ENCODE measurements around the gene SH3D19. TPM values are rescaled to one million over a fixed set of nuclear protein-coding genes. Genes with fewer than 3 reads are reported as not detected.
"Not testable (repeated sequence)": the region's sequence is repeated elsewhere in the genome, so short reads cannot be mapped to it uniquely, and the experiment has no call there.

Gene SH3D19
- total RNA-seq, 1 donor from 2014 or later = 108 TPM

DNA sequence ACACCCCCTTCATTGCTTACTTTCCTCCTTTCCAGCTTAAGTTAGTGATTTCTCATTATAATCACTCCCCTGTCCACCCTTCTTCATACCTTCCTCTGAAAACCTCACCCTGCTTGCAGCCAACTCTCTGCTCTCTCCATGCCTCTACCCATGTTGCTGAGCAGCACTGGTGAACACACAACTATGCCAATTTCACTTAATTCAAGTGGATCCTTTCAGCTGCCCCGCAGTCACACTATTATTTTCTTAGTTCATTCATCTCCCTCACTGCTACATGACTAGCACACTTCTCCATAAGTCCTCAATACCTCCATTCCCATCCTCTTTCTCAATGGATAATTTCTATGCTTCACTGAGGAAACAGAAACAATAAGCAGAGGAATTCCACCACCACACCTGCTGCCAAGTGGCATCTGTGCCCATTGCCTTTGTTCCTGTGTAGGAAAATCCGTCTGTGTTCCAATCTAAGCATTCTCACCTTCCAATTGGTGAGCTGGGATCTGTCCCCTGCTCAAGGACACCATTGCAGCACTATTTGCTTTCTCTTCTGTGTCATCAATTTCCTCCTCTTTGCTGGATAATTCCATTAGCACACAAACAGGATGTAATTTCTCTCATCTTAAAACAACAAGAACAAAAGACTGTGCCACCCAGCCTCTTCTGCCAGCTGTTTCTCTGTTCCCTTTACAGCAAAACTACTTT, 73.7 kb downstream of the SH3D19 start:
- ATAC-seq (peak; percentile 13), DNase-seq (ENCODE audit: missing footprints) (no peak)
- intact Hi-C loops (cut with DNase I) = no loop called here

DNA sequence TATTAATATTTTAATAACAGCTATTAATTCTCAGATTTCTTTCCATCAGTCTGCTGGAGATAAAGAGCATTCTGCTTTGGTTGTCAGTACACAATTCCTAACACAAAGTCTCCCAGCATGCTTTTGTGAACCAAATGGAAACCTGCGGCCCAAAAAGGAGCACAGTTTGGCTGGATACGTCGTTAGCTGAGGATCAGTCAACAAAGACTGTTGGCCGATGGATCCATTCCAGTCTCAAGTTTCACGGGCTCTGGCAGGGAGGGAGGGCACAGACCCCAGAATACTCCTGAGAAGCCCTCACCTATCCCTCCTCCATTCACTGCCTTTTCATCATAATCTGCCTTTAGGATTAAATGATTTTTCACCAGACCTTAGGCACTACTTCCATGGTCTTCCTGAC, 74.7 kb downstream of the SH3D19 start:
- intact Hi-C loops (cut with DNase I) = no loop called here
- ATAC-seq (no peak), DNase-seq (ENCODE audit: missing footprints) (no peak)

DNA sequence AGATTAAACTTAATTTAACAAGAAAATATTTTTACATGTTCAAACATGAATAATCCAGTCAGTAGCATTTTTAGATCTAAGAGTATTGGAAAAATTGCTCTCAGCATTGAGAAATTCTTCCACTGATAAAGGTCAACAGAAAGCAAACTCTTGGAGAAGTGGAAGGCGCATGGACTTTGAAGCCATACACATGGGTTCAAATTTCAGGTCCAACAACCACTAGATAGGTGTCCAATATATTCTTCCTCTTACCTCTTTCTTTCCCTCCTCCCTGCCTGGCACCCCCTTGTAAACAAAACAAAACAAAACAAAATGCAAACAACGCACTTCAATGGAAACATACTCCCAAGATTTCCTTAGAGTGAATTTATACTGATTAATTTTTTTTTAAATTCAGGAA, 76.9 kb downstream of the SH3D19 start:
- ATAC-seq = no peak
- no peak for DNase-seq (ENCODE audit: missing footprints)
- intact Hi-C loops (cut with DNase I) = no loop called here

DNA sequence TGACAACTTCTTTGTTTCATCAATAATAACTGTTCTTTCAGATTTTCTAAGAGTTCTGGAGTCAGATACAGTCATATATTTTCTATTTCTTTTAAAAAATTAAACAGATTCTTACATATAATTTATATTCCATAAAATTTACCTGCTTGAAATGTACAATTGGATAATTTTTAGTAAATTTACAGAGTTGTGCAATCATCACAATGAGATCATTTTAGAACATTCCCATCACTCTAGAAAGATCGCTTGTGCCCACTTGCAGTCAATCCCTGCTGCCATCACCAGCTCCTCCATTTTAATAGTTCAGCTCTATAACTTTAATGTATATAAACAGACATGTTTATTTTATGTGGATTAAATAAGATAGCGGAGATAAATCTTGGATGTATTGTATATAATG, 78.0 kb downstream of the SH3D19 start:
- intact Hi-C loops (cut with DNase I) = no loop called here
- no peak for ATAC-seq
- no peak for DNase-seq (ENCODE audit: missing footprints)

DNA sequence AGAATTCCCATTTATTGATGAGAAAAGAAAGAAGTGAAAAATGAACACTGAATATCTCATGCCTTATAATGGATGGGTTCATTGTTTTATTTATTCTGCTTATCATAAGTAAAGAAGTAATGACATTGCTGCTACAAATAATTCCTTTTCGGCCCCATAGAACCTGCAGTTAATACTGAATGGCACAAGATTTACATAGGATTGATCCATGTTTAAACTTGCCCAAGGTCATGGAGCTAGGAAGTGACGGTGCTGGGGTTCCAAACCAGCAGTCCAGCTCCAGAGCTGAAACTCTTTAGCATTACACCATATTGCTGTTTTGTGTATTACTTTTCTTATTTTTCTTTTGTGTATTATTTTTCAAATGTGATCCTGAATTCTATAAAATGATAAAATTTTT, 78.7 kb downstream of the SH3D19 start:
- no peak for ATAC-seq
- DNase-seq (ENCODE audit: missing footprints) = no peak
- intact Hi-C loops (cut with DNase I) = no loop called here

DNA sequence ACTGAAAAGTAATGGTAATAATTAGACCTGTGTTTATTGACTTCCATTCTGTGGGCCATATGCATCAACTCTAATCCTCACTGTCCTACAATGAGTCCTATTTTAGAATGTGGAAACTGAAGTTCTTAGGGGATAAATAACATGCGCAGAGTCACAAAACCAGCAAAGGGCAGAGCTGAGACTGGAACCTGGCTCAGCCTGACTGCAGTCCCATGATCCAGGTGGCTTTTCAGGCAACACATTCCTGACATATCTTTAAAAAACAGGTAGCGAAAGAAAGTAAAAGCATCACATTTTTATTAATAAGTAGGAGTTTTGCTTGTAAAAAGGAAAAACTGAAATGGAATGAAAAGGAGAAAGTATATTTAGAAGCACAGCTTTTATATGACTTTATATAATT, 83.1 kb downstream of the SH3D19 start:
- no peak for DNase-seq (ENCODE audit: missing footprints)
- ATAC-seq = no peak

DNA sequence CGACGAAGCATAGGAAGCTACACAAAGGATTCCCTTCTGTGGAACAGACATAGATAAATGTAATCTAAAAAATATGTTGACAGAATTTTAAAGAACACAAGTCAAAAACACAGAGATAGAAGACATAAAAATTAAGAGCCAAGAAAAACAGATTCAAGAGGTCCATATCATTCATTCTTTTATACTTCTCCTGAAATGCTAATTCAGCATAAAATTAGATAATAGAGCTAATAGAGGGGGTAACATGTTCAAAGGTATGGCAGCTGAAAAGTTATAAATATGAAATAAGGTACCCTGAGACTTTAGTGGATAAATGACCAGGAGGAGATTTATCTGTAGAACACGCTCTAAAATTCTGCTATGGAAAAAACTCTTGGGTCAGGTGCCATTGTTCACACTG, 85.8 kb downstream of the SH3D19 start:
- no peak for DNase-seq (ENCODE audit: missing footprints)
- intact Hi-C loops (cut with DNase I) = no loop called here
- ATAC-seq = no peak

More for the DNA sequence above, 83.1 kb downstream of the SH3D19 start:
- intact Hi-C loops (cut with DNase I) = no loop called here

DNA sequence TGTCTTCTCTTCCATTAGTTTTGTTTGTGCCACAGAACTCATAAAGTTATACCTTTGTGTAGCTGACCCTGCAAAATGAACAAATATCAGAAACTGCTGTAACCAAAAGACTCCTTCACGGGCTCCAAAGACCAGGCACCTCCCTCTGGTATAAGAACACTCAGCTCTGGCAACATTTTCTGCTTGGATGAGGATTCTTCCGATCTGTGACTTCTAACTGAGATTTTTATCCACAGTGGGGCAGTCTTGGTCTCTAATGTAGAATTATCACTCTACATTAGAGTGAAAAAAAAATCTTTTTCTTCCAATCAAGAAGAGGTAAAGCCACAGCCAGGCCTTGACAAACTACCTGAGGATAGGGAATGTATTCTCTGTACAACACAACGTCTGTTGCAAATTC, 86.9 kb downstream of the SH3D19 start:
- intact Hi-C loops (cut with DNase I) = no loop called here
- DNase-seq (ENCODE audit: missing footprints) (no peak), ATAC-seq (peak; percentile 54)

DNA sequence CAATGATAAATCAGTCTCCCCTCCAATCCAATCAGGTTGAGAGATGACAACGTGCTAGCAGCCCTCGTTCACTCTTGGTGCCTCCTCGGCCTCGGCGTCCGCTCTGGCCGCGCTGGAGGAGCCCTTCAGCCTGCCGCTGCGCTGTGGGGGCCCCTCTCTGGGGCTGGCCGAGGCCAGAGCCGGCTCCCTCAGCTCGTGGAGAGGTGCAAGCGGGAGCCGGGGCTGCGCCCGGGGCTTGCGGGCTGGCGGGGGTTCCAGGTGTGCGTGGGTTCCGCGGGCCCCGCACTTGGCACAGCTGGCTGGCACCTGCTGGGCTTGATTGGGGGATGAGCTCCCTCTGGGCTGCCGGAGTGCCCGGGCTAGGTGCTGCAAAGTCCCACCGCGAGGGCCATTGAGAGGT, 89.4 kb downstream of the SH3D19 start:
- no peak for ATAC-seq
- intact Hi-C loops (cut with DNase I) = no loop called here

DNA sequence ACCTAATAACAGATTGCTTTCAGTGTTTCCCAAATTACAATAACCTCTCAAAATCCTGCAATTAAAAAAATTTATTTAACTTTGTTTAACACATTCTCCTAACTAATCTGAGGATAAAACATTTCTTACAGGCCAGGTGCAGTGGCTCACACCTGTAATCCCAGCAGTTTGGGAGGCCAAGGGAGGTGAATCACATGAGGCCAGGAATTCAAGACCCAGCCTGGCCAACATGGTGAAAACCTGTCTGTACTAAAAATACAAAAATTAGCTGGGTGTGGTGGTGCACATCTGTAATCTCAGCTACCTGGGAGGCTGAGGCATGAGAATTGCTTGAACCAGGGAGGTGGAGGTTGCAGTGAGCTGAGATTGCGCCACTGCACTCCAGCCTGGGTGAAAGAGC, 90.0 kb downstream of the SH3D19 start:
- ATAC-seq; DNase-seq (ENCODE audit: missing footprints); intact Hi-C loops (cut with DNase I): not testable (repeated sequence)

More for the DNA sequence above, 89.4 kb downstream of the SH3D19 start:
- DNase-seq (ENCODE audit: missing footprints) = no peak

DNA sequence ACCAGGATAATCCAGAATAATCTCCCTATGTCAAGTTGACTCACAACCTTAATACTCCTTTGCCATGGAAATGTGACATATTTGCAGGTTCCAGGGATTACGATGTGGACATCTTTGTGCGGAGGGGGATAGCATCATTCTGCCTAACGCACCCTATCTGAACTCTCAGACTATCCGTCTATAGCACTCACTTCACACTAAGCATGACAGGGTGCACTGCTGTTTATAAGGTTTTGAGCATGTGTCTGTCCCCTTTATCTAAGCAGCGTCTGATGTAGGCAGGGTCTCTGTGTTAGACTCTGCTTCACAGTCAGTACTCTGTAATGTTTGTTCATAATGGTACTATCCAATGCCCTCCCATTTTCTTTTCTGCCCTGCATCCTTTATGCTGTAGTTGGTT, 91.8 kb downstream of the SH3D19 start:
- intact Hi-C loops (cut with DNase I) = no loop called here
- no peak for ATAC-seq
- DNase-seq (ENCODE audit: missing footprints) = no peak

DNA sequence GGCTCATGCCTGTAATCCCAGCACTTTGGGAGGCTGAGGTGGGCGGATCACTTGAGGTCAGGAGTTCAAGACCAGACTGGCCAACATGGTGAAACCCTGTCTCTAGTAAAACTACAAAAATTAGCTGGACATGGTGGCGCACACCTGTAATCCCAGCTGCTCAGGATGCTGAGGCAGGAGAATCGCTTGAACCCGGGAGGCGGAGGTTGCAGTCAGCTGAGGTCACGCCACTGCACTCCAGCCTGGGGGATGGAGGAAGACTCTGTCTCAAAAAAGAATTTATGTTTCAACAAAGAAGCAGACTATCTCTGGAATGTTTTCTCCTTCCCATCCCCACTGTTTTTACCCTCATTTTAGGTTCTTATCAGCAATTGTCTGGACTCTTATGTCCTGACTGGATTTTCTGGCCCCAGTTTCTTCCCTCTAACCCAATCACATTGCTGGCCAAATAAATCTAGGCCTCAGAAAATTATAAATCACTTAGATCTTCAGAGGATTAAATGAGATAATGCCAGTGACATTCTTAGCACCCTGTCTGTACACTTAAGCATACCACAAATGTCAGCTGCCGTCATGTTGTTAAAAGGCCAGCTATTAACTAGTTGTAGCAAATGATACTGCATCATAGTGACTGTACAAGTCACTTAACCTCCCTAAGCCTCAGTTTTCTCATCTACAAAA, 93.3 kb downstream of the SH3D19 start:
- intact Hi-C loops (cut with DNase I) = no loop called here
- no peak for DNase-seq (ENCODE audit: missing footprints)
- no peak for ATAC-seq

DNA sequence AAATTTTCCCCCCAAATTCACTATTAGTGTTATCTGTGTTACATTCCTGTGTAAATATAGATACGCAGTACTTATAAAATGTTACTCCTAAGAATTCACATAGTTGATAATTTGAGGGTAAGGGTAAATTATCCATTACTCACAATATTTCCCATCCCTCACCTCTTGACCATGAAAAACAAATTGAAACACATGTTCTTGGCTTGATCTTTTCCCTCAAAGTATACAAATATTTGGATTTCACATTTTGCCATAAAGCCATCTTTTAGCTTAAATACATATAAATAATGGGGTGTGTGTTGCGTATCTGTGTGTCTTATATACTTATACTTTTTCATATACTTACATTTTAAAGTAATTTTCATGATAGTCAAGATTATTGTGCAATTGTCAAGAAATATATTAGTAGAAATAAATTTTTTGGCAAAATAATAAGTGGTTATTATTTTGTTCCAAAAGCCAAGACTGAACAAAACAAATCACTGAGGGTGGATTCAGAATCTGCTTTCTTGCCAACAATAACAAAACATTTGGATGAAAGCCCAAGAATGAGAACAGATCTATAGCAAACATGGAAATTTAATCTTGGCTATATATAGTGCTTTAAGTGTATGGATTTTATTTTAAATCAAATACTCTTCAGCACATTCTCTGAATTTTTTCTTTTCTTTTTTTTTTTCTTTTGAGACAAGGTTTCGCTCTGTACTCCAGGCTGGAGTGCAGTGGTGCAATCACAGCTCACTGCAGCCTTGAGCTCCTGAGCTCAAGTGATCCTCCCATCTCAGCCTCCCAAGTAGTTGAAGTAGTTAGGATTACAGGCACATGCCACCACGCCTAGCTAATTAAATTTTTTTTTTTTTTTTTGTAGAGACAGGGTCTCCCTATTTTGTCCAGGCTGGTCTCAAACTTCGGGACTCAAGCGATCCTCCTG, 97.0 kb downstream of the SH3D19 start:
- intact Hi-C loops (cut with DNase I) = loop anchor here (5.0 kb wide), 1 partner anchor 61 kb away; no protein-coding TSS in a partner anchor
- DNase-seq (ENCODE audit: missing footprints) = no peak
- ATAC-seq = no peak

DNA sequence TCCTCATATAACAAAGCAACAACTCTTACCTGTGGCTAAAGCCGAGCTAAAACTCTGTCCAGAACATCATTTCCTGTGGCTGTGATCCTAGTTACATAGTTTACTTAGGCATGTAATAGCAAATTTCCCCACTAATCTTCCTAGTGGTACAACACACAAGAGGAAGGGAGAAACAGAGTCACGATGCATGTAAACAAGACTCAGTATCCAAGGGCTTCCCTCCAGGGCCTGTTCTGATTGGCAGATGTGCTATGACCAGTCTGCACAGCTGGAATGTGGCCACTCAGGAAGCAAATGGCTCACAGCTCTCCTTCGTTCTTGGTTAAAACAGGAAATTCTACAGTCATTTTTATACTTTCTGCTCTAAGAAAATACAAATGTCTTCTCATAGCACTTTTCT, 97.7 kb downstream of the SH3D19 start:
- intact Hi-C loops (cut with DNase I) = loop anchor here (5.0 kb wide), 1 partner anchor 60 kb away; no protein-coding TSS in a partner anchor
- peak; percentile 90 for ATAC-seq
- DNase-seq (ENCODE audit: missing footprints) = no peak

DNA sequence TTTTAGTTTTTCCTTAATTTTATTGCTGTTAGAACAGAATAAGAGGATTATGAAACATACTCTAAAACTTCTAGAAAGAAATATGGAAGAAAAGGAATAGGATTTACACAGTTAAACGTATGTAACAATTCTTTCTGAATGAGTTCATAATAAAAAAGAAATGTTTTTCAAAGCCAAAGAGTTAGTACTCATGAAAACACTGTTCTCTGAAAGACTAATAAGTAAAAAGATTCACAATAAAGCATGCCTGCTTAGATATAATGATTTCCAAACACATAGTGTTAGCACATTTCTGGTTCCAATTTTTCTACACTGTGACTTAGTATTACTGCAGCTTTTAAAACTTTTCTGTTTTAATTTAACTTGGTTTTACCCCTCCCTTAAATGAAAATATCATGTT, 98.2 kb downstream of the SH3D19 start:
- no peak for ATAC-seq
- intact Hi-C loops (cut with DNase I) = loop anchor here (5.0 kb wide), 1 partner anchor 60 kb away; no protein-coding TSS in a partner anchor
- DNase-seq (ENCODE audit: missing footprints) = no peak

DNA sequence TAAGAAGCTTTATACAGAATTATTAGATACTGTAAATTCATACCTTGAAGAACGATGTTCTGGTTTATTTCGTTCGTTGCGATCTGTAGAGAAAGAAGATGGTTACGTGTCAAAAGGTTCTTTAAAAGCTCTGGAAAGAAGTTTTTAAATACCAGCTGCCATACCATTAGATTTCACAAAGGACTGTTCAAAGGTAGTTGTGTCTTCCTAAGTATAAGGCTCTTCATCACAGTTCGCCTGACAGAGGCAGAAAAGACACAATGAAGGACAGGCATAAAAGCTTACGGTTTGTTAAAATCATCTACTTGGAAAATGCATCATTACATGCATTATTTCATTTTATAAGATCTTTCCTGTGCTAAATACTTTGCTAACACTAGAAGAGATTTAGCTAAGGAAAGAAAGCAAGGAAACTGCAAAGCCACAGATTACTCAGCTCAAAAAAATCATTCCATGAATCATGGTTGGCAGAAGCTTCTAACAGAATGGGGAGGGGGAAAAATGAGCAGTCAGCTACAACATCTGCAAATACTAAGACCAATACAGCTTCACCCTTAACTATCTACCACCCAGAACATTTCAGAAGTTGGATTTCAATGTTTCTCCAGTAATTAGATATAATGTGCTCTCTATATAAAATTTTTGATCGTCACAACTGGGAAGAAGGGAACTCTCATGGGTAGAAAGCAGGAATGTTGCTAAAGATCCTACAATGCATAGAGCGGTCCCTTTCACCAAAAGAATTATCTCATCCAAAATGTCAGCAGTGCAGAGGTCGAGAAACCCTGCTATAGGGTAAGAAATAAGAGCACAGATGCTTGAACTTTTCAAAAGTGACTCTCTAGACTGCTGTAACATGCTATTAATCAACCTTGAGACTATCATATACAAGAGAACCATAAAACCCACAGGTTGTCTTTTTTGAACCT, 99.1 kb downstream of the SH3D19 start:
- peak; percentile 61 for ATAC-seq
- intact Hi-C loops (cut with DNase I) = loop anchor here (5.0 kb wide), 1 partner anchor 59 kb away; no protein-coding TSS in a partner anchor
- no peak for DNase-seq (ENCODE audit: missing footprints)

DNA sequence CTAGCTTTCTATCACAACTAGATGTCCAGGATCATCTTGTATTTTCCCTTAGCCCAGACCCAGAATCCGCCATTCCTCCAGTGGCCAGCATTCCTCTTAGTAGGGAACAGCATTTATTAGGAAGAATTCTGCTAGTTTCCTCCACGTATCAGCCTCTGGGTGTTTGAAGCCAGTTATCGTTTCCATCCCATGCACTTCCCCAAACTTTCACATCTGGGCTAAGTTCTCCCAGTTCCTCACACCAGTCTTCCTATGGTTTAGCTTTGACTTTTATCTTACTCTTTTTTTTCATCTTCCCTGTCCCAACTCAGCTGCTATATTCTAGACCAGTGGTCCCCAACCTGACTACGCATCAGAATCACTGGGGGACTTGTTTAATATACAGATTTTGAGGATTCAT, 101.9 kb downstream of the SH3D19 start:
- intact Hi-C loops (cut with DNase I) = no loop called here
- no peak for ATAC-seq

DNA sequence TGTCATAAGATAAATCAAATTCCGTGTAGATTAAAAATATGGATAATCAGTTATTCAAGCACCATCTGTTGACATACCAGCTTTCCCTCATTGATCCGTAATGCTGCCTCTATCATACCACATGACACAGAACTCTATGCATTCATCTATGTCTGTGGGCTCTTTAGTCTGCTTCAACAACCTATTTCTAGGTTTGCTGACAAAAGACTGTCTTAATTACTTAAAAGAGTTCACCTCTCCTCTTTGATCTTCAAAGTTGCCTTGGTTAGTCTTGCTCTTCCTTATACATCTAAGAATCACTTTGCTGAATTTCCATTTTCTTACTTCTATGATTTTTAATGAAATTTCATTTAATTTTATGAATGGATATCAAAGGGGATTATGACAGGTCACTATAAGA, 105.5 kb downstream of the SH3D19 start:
- ATAC-seq = no peak
- DNase-seq (ENCODE audit: missing footprints) = no peak
- intact Hi-C loops (cut with DNase I) = no loop called here

More for the DNA sequence above, 101.9 kb downstream of the SH3D19 start:
- no peak for DNase-seq (ENCODE audit: missing footprints)

All from Right ventricle myocardium inferior (tissue), 1 donor.